ENCODE results near the gene CXCL14.
"Not testable (repeated sequence)": the region's sequence is repeated elsewhere in the genome, so short reads cannot be mapped to it uniquely, and the experiment has no call there.

Gene CXCL14

DNA sequence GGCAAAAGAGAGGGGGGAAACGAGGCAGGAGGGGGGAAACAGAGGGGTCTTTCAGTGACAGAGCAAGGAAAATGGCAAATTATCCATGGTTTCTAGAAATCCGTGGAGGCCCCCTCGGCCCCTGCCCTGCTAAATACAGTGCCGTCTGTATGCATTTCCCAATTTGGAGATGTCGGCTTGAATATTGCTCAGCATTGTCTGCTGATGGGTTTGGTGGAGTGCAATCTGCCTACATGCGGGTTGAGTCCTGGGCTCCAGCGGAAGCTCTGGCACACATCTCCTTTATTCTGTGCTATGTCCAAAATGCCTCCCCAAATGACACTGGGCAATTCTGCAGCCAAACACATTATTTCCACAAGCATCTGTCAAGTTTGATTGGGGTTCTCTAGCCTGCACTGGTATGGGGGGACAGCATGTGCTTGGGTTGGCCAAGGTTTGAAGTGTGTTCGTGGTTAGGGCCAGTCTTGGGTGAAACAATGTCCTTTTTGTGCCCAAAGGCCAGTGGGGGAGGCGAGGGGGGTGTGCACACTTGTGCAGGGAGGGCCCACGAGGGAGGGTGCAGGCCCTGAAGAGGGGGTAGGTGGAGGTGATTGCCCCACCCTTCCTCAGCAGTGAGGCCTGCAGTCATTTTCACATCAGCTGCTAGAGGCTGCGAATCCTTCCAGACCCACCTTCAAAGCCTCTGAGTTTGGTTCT is 36.8 kb downstream of the CXCL14 start:
- no peak for FAIRE-seq

DNA sequence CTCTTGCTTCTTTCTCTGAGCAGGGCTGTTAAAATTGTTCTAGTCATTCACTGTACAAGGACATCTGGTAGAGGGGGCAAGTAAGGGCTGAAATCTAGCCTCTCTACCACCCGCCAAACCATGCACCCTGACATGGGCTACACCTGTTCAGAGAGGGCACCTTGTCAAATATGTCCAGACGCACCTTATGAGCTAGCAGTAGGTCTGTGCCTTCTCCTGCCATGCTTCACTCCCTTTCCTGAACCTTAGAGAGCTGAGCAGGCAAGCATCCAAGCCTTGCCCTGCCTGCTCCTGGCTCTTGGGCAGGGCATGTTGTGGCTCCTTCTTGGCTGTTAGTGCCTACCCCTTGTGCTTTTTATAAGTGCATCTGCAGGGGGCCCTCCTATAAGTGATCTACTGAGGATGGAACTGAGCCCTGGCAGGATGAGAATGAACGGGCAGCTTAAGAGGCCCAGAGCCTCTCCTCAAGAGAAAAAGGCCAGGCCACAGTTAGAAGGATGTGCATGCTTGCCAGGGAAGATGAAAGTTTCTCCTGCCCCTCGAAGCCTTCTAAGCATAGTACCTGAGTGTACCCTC is 39.3 kb downstream of the CXCL14 start:
- FAIRE-seq = no peak

DNA sequence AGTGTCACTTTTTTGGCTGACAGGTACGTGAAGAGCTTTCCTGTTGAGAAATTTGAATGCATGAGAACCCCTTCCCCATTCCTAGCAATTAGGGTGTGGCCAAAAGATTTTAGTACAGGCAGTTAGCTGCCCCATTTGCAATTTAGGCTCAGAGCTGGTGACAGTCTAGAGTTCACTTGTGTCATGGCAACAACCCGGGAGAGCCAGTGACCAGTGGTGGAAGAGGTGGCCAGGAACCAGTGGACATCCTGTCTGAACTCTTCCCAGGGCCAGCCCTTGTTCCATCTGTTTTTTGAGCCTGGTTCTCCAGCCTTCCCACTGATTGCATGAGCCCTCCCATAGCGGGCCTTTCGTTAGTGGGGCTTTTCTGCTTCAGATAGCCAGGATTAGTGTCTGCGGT is 40.5 kb downstream of the CXCL14 start:
- FAIRE-seq = no peak

DNA sequence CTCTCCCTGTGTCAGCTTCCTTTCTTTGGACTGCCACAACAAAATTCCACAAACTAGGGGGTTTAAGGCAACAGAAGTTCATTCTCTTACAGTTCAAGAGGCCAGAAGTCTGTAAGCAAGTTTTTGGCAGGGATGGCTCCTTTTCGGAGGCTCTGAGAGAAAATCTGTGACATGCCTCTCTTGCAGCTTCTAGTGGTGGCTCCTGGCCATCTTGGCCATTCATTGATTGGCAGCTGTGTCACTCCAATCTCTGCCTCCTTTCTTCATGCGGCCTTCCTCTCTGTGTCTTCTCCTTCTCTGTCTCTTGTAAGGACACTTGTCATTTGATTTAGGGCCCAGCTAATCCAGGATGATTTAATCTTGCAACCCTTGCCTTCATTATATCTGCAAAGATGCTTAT is 41.0 kb downstream of the CXCL14 start:
- no peak for FAIRE-seq

DNA sequence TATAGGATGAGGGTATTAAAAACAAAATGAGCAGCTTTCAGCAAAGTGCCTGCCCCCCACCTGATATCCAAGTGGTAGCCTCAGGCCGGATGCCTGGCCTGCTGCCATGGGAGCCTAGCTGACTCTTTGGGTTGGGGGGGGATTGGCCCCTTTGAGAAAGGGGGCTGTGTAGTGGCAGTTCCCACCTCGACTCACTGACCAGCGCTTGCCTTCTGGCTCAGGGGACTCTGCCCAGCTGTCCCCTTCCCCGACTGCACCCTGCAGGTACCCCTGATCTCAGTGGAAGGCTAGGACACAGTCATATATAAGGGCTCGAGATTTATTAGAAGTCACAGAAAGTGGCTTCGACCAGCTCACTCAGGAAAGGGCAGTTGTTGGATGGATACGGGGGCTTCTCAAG is 41.5 kb downstream of the CXCL14 start:
- no peak for FAIRE-seq

DNA sequence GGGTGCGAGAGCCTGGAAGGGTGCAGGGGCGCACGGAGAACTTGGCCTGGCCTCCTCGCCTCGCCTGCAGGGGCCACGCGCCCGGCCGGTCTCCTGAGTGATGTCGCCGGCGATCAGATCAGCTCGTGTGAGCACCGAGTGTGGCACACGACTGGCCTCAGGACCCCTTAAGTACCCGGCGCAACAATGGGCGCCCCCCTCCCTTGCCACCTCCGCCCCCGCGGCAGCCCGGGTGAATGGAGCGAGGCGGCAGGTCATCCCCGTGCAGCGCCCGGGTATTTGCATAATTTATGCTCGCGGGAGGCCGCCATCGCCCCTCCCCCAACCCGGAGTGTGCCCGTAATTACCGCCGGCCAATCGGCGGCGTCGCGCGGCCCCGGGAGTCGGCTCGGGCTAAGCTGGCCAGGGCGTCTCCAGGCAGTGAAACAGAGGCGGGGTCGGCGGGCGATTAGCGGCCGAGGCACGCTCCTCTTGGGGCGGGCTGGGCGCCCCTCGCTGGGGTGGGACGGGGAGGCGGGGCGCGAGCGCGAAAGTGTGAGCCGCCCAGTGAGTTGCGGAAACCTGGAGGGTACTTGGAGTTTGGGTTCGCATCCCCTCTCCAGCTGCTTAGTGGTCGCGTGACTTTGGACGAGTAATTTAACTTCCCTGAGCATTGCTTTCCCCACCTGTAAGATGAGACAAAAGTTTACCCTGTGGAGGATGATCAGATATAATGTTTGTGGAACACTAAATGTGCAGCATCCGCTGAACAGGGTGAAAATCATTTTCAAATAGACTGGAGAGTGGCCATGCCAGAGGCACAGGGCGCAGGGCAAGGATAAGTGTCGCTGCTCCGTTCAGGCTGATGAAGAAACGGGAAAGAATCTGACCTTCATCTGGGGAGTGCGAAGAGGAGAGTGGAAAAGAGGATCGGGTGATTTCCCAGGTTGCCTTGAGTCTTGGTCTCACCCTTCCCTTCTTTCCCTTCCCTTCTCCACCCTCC is 42.7 kb downstream of the CXCL14 start, which contains the start of gene NEUROG1:
Gene NEUROG1, minus strand, starts transcription at position 145 of the 982 bp plus-strand sequence. CDS start 274 bp downstream, outside the sequence.
- FAIRE-seq = no peak

DNA sequence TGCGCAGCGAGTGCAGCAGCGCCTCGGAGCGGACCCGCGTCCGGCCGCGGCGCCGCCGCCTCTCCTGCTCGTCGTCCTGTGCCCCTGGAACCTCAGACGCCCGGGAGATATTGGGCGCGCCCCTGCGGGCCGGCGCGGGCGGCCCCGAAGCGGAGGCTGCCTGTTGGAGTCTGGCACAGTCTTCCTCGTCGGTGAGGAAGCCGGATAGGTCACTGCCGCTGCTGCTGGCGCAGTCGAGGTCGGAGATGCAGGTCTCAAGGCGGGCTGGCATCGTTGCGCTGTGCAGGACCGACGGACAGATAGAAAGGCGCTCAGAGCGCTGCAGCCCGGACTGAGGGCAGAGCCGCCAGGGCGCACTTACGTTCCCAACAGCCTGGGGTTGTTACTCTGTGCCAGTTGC is 43.4 kb downstream of the CXCL14 start:
- no peak for FAIRE-seq

DNA sequence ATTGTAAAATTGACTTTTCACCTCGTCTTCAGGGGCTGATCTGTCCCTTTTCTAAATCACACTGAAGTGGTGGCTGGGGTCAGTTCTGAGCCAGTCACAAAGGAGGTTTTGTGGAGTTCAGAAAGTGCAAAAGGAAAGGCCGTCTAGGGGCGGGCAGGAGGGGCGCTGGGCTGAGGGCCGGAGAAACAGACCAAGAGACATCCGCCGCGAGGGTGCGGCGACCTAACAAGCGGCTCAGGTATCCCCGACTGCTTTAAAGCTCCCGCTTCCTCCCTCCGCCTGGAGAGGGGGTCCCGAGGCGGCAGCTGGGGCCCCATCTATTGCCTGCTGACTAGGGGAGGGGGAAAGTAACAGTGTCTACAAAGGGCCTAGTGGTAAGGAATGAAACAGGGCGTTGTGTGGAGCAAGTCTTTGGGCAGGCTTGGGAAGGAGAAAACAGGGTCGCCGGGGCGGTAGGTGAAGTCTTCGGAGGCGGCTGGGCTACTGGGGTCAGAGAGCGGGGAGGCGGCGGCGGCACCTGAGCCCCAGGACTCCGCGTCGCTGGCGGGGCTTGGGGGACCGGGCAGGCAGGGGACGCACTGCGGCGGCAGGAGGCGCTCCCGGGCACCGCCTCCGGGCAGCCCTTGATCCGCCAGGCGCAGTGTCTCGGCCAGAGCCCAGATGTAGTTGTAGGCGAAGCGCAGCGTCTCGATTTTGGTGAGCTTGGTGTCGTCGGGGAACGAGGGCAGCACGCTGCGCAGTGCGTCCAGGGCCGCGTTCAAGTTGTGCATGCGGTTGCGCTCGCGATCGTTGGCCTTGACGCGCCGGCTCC is 44.0 kb downstream of the CXCL14 start:
- no peak for FAIRE-seq

DNA sequence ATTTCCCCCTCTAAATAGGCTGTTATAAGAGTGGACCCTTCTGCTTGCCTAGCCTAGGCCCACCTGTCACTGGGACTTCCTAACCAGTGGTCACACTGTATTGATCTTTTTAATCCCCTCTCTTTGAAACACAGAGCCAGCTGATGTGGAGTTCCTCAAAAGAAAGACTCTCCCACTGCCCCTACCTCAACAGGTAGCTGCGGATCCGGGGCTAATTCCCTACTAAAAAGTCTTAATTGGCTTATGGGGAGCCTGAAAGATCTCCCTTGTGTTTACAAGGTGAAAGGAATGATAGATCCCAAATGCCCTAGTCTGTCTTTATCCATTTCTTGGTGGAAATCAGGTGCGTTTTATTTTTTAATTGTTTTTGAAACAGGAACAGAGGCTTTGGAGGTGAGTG is 45.0 kb downstream of the CXCL14 start:
- no peak for FAIRE-seq

DNA sequence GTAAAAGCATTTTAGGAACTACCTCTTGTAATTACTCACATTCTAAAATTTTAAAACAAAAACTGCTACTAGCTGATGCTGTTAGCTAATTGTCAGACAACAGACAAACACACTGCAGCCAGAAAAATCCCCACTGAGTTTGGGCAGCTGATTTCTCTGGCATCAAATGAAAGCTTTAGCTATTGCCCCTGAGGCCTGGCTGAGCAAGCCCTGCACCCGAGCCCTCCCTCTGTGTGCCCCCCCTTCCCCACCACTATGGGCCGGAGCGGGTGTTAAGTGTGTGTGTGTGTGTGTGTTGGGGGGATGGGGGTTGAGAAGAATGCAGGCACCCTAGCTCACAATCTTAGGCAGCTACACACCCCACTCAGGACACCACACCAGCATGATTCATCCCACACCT is 45.5 kb downstream of the CXCL14 start:
- no peak for FAIRE-seq

DNA sequence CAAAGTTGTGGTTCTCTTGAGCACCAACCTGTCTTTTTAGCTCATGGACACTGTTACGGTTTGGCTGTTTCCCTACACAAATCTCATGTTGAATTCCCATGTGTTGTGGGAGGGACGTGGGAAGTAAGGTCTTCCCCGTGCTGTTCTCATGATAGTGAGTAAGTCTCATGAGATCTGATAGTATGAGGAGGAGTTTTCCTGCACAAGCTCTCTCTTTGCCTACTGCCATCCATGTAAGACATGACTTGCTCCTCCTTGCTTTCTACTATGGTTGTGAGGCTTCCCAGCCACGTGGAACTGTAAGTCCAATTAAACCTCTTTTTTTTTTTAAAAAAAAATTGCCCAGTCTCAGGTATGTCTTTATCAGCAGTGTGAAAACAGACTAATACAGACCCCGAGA is 49.2 kb downstream of the CXCL14 start:
- FAIRE-seq = not testable (repeated sequence)

DNA sequence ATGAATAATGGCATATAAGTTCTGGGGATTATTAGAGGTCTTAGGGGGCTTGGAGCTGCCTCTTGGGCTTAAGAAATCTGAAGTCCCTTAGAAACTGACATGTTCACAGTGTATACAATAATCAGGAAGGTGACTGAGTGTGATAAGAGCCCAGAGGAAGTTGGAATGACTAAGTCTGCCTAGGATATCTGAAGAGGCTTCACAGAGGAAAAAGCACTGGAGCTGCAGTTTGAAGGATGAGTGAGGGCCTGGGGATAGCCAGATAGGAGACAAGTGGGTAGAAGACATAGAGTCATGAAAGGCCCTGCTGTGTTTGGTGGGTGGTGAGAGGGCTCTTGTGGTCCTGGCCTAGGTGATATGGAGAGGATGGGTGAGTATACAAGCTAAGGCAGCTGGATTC is 51.9 kb downstream of the CXCL14 start:
- no peak for FAIRE-seq

DNA sequence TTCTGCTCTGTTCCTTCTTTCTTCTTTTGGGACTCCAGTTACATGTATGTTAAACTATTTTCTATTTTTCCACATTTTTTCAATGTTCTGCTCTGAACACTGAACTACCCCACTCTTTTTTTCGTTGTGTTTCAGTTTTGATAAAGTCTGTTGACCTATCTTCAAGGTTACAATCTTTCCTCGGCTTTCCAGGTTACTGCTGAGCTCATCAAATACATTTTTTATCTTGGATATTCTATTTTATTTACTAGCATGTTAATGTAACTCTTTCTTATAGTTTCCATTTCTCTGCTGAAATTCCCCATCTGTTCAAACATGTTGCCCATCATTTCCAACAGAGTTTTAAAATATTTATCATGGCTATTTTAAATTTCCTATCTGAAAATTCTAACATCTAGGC is 56.8 kb downstream of the CXCL14 start:
- no peak for FAIRE-seq

Data from G401.6 (cell line).